WTC11 (cell line): ENCODE data around the gene CFAP99. TPM values are rescaled to one million over a fixed set of nuclear protein-coding genes. Genes with fewer than 3 reads are reported as not detected.

Experiments
- ATAC-seq: fragments of 200-7000 bp; cut with Tn5 transposase; 2 replicates; pipeline ENCODE4 v1.10.0; 2021; ENCODE audit warnings: mild to moderate bottlenecking, moderate library complexity
- CTCF ChIA-PET: fragments of 300-600 bp; sonication (Branson Sonifier 250); formaldehyde crosslinking; loops from one replicate; lab custom pipeline; 2021; ENCODE audit warnings: antibody characterized with exemption; lab: Charles Lee
- POLR2A ChIA-PET: fragments of 350-600 bp; sonication (Branson Sonifier 250); formaldehyde crosslinking; loops from one replicate; lab custom pipeline; 2021; ENCODE audit warnings: antibody characterized with exemption; lab: Charles Lee
- DNase-seq: peaks from one replicate; pipeline ENCODE4 v3.0.0; 2021; ENCODE audit warnings: low spot score
- H3K27ac Mint-ChIP-seq: 2 replicates; pipeline ENCODE4 v1.8.0; 2021; ENCODE audit warnings: mixed read lengths
- H3K27me3 Mint-ChIP-seq: 2 replicates; pipeline ENCODE4 v1.8.0; 2021; ENCODE audit warnings: low read depth, mild to moderate bottlenecking, moderate library complexity, mixed read lengths
- H3K36me3 Mint-ChIP-seq: 2 replicates; pipeline ENCODE4 v1.8.0; 2021; ENCODE audit warnings: mixed read lengths
- H3K4me1 Mint-ChIP-seq: 2 replicates; pipeline ENCODE4 v1.8.0; 2022; ENCODE audit warnings: mixed read lengths
- H3K4me3 Mint-ChIP-seq: 2 replicates; pipeline ENCODE4 v1.8.0; 2021; ENCODE audit warnings: mild to moderate bottlenecking, moderate library complexity, mixed read lengths
- H3K9me3 Mint-ChIP-seq: 2 replicates; pipeline ENCODE4 v1.8.0; 2021; ENCODE audit warnings: mixed read lengths
- ATF1 ChIP-seq: sonication (generic); formaldehyde crosslinking; IDR thresholded peaks from 2 replicates; pipeline ENCODE4 v1.8.1; 2023; ENCODE audit warnings: mild to moderate bottlenecking, moderate library complexity, missing genetic modification reagents
- CREB1 ChIP-seq: sonication (generic); formaldehyde crosslinking; IDR thresholded peaks from 2 replicates; pipeline ENCODE4 v1.8.0; 2023; ENCODE audit warnings: mild to moderate bottlenecking, missing genetic modification reagents
- GRHL2 ChIP-seq: fragments of 250-450 bp; sonication (Bioruptor Pico); IDR thresholded peaks from 2 replicates; pipeline ENCODE4 v1.8.0; 2022; ENCODE audit warnings: mild to moderate bottlenecking, moderate library complexity; ENCODE audit not compliant: insufficient replicate concordance, severe bottlenecking
- NR2C2 ChIP-seq: sonication (generic); formaldehyde crosslinking; IDR thresholded peaks from 2 replicates; pipeline ENCODE4 v1.8.0; 2022; ENCODE audit warnings: mild to moderate bottlenecking, missing genetic modification reagents
- RORB ChIP-seq: fragments of 250-450 bp; sonication (Bioruptor Pico); IDR thresholded peaks from 2 replicates; pipeline ENCODE4 v1.9.0; 2021; ENCODE audit warnings: mild to moderate bottlenecking
- SMAD3 ChIP-seq: sonication (generic); formaldehyde crosslinking; IDR thresholded peaks from 2 replicates; pipeline ENCODE4 v1.8.0; 2022; ENCODE audit warnings: missing genetic modification reagents, mild to moderate bottlenecking, borderline replicate concordance
- SMAD4 ChIP-seq: sonication (generic); formaldehyde crosslinking; IDR thresholded peaks from 2 replicates; pipeline ENCODE4 v1.8.0; 2022; ENCODE audit warnings: mild to moderate bottlenecking, missing genetic modification reagents
- SP1 ChIP-seq: sonication (generic); formaldehyde crosslinking; conservative IDR thresholded peaks from 2 replicates; pipeline ENCODE4 v1.8.1; 2022; ENCODE audit warnings: missing genetic modification reagents
- ZBTB21 ChIP-seq: sonication (generic); formaldehyde crosslinking; IDR thresholded peaks from 2 replicates; pipeline ENCODE4 v1.8.1; 2023; ENCODE audit warnings: mild to moderate bottlenecking, missing genetic modification reagents, borderline replicate concordance
- ZNF121 ChIP-seq: sonication (generic); formaldehyde crosslinking; IDR thresholded peaks from 2 replicates; pipeline ENCODE4 v1.8.0; 2023; ENCODE audit warnings: missing genetic modification reagents
- total RNA-seq: library from RNA; stranded (reverse); gene quantifications from 3 replicates; pipeline ENCODE4 v1.2.3, GENCODE V29; 2021
- TF ChIP-seq, protein P1 (sequence below): fragments of 250-450 bp; sonication (Bioruptor Pico); conservative IDR thresholded peaks from 2 replicates; pipeline ENCODE4 v1.9.0; 2021; ENCODE audit warnings: mild to moderate bottlenecking
- TF ChIP-seq, protein P2 (sequence below): sonication (generic); formaldehyde crosslinking; IDR thresholded peaks from 2 replicates; pipeline ENCODE4 v1.8.1; 2023; ENCODE audit warnings: mild to moderate bottlenecking, moderate library complexity, missing genetic modification reagents
- TF ChIP-seq, protein P3 (sequence below): sonication (generic); formaldehyde crosslinking; IDR thresholded peaks from 2 replicates; pipeline ENCODE4 v1.8.1; 2023; ENCODE audit warnings: mild to moderate bottlenecking, missing genetic modification reagents, moderate library complexity
- TF ChIP-seq, protein P4 (sequence below): fragments of 250-450 bp; sonication (Bioruptor Pico); IDR thresholded peaks from 2 replicates; pipeline ENCODE4 v2.1.2; 2022; ENCODE audit warnings: mild to moderate bottlenecking, moderate library complexity

The CFAP99 gene
- total RNA-seq, 1 experiment from 2014 or later: not detected

DNA sequence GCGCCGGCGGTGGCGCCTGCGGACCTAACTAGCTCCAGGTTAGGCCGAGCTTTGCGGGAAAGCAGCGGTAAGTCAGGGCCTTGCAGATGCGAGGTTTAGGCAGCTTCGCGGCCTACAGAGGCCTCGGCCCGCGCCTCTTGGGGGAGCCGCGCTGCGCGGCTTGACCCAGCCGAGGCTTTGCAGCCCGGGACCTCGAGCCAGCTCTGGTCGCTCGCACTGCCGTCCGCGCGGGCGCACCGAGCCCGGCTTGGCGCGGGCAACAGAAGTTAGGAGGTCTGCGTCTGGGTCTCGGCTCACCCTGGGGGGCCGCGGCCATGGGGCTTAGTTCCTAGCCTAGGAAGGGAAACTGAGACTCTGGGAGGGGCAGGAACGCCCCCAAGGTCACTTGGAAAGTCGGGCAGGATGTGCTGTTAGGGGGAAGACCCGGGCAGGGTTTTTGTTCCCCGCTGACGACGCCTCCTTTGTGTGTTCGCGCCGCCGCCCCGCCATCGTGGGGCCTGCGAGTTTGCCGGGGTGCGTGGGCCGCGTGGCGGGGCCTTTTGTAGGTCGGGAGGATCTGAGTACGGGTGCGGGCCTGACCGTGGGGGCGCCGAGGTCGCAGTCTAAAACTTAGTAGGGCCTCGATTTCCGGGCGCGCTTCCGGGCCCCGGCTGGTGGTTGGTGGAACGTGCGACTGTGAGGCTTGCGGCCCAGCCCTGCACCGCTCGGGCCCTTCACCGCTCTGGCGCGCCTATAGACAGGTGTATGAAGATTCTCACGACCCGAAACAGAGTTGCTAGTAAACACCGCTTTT is 50.6 kb downstream of the CFAP99 start (continued):
- TF ChIP-seq, protein P1, sequence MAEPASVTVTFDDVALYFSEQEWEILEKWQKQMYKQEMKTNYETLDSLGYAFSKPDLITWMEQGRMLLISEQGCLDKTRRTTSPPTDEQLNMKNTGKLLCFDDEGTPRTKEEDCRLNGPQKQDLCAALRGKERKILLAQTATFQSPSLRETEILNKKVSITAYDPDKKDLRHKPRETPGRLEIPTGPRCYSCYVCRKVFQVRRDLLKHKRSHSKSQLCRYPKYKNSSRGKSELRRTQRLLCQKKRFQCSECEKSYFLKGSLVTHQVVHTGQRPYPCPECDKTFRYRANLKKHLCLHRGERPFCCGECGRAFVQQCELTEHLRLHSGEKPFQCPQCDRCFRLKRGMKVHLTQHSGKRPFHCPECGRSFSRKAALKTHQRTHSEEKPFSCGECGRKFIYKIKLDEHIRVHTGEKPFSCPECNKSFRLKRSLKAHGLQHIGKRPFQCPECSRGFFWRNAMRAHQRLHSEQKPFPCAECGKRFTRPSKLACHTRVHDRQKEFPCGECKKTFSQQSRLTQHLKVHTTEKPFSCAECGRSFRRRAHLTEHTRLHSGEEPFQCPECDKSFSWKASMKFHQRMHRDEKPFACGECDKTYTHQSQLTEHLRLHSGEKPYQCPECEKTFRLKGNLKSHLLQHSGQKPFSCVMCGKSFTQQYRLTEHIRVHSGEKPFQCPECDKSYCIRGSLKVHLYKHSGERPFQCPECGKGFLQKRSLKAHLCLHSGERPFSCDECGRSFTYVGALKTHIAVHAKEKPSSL (CRISPR knock-in tag): no peak
- TF ChIP-seq RORB (no peak), ATF1 (CRISPR knock-in tag) (no peak), NR2C2 (CRISPR knock-in tag) (no peak; the same call in 1 of the 2 replicates)
- TF ChIP-seq, protein P2, sequence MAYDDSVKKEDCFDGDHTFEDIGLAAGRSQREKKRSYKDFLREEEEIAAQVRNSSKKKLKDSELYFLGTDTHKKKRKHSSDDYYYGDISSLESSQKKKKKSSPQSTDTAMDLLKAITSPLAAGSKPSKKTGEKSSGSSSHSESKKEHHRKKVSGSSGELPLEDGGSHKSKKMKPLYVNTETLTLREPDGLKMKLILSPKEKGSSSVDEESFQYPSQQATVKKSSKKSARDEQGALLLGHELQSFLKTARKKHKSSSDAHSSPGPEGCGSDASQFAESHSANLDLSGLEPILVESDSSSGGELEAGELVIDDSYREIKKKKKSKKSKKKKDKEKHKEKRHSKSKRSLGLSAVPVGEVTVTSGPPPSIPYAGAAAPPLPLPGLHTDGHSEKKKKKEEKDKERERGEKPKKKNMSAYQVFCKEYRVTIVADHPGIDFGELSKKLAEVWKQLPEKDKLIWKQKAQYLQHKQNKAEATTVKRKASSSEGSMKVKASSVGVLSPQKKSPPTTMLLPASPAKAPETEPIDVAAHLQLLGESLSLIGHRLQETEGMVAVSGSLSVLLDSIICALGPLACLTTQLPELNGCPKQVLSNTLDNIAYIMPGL (CRISPR knock-in tag): peak; percentile 70; the same call in 1 of the 2 replicates

DNA sequence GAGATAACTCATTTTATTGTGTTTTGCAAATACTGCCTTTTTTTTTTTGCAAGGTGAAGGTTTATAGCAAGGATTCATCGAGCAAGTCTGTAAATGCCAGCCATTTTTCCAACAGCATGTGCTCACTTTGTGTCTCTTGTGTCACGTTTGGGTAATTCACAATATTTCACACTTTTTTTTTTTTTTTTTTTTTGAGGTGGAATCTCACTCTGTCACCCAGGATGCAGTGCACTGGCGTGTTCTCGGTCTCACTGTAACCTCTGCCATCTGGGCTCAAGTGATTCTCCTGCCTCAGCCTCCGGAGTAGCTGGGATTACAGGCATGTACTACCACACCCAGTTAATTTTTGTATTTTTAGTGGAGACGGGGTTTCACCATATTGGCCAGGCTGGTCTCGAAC is 52.0 kb downstream of the CFAP99 start:
- DNase-seq (no peak), ATAC-seq (no peak)
- peaks cover 42% of the 10 kb centered on the region for H3K4me1 Mint-ChIP-seq
- H3K27me3 Mint-ChIP-seq: no peaks in the 10 kb centered on the region
- ChIA-PET CTCF (no interaction called here), POLR2A (interaction anchor here (0.7 kb wide), 1 partner anchor 108 kb away, joined by 7 read pairs; no protein-coding TSS in a partner anchor)
- peaks cover 35% of the 10 kb centered on the region for H3K36me3 Mint-ChIP-seq
- H3K4me3 Mint-ChIP-seq: peak overlapping the region; percentile 99
- no peak overlapping the region for H3K27ac Mint-ChIP-seq
- TF ChIP-seq SP1 (CRISPR knock-in tag): no peak
- TF ChIP-seq RORB: no peak
- TF ChIP-seq, protein P3, sequence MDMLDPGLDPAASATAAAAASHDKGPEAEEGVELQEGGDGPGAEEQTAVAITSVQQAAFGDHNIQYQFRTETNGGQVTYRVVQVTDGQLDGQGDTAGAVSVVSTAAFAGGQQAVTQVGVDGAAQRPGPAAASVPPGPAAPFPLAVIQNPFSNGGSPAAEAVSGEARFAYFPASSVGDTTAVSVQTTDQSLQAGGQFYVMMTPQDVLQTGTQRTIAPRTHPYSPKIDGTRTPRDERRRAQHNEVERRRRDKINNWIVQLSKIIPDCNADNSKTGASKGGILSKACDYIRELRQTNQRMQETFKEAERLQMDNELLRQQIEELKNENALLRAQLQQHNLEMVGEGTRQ (CRISPR knock-in tag): no peak
- no peak for TF ChIP-seq ZNF121 (CRISPR knock-in tag)
- no peak for TF ChIP-seq SMAD3 (CRISPR knock-in tag)
- no peak for TF ChIP-seq ZBTB21 (CRISPR knock-in tag)
- no peak for TF ChIP-seq SMAD4 (CRISPR knock-in tag)
- TF ChIP-seq GRHL2 (CRISPR knock-in tag): no peak
- TF ChIP-seq CREB1: no peak
- TF ChIP-seq, all 79 proteins: peak for 0
- H3K9me3 Mint-ChIP-seq: no peaks in the 10 kb centered on the region

DNA sequence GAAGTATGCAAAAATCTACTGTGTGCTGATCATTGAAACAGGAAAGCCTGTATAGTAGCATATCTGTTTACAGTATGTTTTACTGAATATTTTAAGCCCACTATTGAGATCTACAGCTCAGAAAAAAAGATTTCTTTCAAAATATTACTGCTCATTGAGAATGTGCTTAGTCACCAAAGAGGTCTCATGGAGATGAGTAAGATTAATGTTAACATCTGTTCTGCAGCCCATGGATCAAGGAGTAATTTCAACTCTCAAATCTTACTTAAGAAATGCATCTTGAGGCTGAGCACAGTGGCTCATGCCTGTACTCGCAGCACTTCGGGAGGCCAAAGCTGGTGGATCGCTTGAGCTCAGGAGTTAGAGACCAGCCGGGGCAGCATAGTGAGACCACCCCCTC is 53.4 kb downstream of the CFAP99 start:
- H3K4me3 Mint-ChIP-seq: no peak overlapping the region
- H3K36me3 Mint-ChIP-seq: peaks cover 41% of the 10 kb centered on the region
- TF ChIP-seq, protein P4, sequence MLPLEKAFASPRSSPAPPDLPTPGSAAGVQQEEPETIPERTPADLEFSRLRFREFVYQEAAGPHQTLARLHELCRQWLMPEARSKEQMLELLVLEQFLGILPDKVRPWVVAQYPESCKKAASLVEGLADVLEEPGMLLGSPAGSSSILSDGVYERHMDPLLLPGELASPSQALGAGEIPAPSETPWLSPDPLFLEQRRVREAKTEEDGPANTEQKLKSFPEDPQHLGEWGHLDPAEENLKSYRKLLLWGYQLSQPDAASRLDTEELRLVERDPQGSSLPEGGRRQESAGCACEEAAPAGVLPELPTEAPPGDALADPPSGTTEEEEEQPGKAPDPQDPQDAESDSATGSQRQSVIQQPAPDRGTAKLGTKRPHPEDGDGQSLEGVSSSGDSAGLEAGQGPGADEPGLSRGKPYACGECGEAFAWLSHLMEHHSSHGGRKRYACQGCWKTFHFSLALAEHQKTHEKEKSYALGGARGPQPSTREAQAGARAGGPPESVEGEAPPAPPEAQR (CRISPR knock-in tag): no peak
- TF ChIP-seq ZNF121 (CRISPR knock-in tag) (peak; percentile 16; the same call in 1 of the 2 replicates), ATF1 (CRISPR knock-in tag) (no peak)
- TF ChIP-seq, all 79 proteins: peak for 1
- ATAC-seq (no peak), DNase-seq (no peak)
- Mint-ChIP-seq H3K27me3 (no peaks in the 10 kb centered on the region), H3K4me1 (peaks cover 52% of the 10 kb centered on the region), H3K27ac (no peak overlapping the region), H3K9me3 (no peaks in the 10 kb centered on the region)
- CTCF ChIA-PET: interaction anchor here (0.6 to 1.2 kb wide), 3 partner anchors 30 to 439 kb away, joined by 3 to 4 read pairs (median 4); no protein-coding TSS in a partner anchor
- POLR2A ChIA-PET: no interaction called here
